RWPE1 (cell line): ENCODE measurements around the gene AURKAIP1.

Experiments
- CTCF ChIA-PET: fragments of 350-600 bp; sonication (Branson Sonifier 250); formaldehyde crosslinking; extraction: SDS; loops from one replicate; lab custom pipeline; 2021; lab: Yijun Ruan, JAX
- POLR2A ChIA-PET: fragments of 400-600 bp; formaldehyde crosslinking; extraction: SDS; loops from one replicate; lab custom pipeline; 2020; ENCODE audit warnings: antibody characterized with exemption; ENCODE audit not compliant: low non-redundant PET; lab: Yijun Ruan, JAX
- DNase-seq: peaks from one replicate; pipeline ENCODE4 v3.0.0; 2012; ENCODE audit warnings: low spot score
- H3K27ac ChIP-seq: fragments of 450-650 bp; 2 replicates; pipeline ENCODE4 v1.5.1; 2017
- TF ChIP-seq, protein P1 (sequence below): fragments of 450-650 bp; conservative IDR thresholded peaks from 2 replicates; pipeline ENCODE4 v1.5.1; 2017; ENCODE audit warnings: low read depth, mild to moderate bottlenecking

Gene AURKAIP1

DNA sequence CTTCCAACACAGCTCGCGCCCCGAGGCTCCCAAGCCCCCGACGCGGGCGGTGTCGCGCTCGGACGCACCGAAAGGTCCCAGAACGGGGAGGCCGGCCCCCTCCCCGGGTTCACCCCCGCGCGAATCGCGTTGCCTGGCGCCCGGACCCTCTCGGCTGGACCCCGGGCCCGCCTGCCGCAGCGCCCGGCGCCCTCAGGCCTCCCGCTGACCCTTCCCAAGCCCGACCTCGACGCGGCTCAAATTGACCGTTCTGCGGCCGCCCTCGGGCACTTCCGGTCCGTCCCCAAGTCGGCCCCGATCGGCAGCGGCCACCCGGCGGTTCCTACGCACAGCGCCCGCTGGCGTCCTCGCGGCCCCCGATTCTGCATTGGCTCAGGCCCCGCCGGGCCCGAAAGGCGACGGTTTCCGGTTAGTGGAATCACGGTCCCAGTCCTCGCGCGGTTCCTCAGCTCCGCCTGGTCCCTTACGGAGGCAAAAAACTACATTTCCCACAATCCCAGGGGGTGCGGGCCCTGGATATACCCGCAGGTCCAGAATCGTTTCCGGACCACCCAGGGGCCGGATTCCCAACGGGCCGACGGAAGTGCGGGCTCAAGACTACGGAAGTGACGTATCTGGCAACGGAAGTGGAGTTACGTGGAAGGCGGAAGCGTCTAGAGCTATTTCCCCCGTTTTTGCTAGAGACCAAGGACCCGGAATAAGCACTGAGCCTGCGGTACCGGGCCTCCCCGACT, at the start of gene AURKAIP1:
TSS of gene AURKAIP1 (minus strand) at position 279 of the 734 bp plus-strand sequence. CDS start 451 bp downstream, outside the sequence.
- peak; percentile 99 for DNase-seq
- ChIA-PET CTCF (interaction anchor here (0.6 to 1.8 kb wide), 3 partner anchors 15 to 130 kb away, joined by 3 to 6 read pairs (median 4); no protein-coding TSS in a partner anchor), POLR2A (interaction anchor here (0.7 to 1.1 kb wide), 5 partner anchors 24 to 66 kb away, joined by 3 to 4 read pairs (median 4); partner anchors contain the start of gene CCNL2)
- TF ChIP-seq, protein P1, sequence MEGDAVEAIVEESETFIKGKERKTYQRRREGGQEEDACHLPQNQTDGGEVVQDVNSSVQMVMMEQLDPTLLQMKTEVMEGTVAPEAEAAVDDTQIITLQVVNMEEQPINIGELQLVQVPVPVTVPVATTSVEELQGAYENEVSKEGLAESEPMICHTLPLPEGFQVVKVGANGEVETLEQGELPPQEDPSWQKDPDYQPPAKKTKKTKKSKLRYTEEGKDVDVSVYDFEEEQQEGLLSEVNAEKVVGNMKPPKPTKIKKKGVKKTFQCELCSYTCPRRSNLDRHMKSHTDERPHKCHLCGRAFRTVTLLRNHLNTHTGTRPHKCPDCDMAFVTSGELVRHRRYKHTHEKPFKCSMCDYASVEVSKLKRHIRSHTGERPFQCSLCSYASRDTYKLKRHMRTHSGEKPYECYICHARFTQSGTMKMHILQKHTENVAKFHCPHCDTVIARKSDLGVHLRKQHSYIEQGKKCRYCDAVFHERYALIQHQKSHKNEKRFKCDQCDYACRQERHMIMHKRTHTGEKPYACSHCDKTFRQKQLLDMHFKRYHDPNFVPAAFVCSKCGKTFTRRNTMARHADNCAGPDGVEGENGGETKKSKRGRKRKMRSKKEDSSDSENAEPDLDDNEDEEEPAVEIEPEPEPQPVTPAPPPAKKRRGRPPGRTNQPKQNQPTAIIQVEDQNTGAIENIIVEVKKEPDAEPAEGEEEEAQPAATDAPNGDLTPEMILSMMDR = no peak
- H3K27ac ChIP-seq = peak within 1 kb of the TSS; percentile 90

DNA sequence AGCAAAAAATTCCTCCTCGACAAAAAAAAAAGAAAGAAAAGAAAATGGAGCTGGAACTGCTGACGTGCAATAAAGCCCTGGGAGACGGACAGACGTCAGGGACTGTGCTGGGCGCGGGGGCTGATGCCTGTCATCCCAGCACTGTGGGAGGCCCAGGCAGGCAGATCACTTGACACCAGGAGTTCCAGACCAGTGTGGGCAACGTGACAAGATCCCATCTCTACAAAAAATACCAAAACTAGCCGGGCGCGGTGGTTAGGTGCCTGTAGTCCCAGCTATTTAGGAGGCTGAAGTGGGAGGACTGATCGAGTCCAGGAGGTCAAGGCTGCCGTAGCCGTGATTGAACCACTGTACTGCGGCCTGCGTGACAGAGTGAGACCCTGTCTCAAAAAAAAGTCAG, 49.7 kb upstream of the AURKAIP1 start:
- POLR2A ChIA-PET = no interaction called here
- peak overlapping the region; percentile 75 for H3K27ac ChIP-seq
- TF ChIP-seq, protein P1 = no peak
- DNase-seq = no peak
- CTCF ChIA-PET = no interaction called here

DNA sequence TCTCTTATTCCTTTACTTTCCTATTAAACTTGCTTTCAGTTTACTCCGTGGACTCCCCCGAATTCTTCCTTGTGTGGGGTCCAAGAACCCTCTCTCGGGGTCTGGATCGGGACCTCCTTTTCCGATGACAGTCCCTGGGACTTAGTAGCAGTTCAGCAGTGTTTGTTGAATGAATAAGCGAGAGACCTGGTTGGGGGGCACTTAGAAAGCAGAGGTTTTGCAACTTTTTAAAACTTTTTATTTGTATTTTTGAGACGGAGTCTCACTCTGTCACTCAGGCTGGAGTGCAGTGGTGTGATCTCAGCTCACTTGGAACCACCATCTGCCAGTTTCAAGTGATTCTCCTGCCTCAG, 48.2 kb upstream of the AURKAIP1 start:
- ChIA-PET CTCF (interaction anchor here (0.6 kb wide), 1 partner anchor 32 kb away, joined by 3 read pairs; no protein-coding TSS in a partner anchor), POLR2A (interaction anchor here (1.0 kb wide), 1 partner anchor 16 kb away, joined by 3 read pairs; the partner anchor contains the start of gene MRPL20)
- TF ChIP-seq, protein P1 = no peak
- H3K27ac ChIP-seq = peak overlapping the region; percentile 75
- no peak for DNase-seq

DNA sequence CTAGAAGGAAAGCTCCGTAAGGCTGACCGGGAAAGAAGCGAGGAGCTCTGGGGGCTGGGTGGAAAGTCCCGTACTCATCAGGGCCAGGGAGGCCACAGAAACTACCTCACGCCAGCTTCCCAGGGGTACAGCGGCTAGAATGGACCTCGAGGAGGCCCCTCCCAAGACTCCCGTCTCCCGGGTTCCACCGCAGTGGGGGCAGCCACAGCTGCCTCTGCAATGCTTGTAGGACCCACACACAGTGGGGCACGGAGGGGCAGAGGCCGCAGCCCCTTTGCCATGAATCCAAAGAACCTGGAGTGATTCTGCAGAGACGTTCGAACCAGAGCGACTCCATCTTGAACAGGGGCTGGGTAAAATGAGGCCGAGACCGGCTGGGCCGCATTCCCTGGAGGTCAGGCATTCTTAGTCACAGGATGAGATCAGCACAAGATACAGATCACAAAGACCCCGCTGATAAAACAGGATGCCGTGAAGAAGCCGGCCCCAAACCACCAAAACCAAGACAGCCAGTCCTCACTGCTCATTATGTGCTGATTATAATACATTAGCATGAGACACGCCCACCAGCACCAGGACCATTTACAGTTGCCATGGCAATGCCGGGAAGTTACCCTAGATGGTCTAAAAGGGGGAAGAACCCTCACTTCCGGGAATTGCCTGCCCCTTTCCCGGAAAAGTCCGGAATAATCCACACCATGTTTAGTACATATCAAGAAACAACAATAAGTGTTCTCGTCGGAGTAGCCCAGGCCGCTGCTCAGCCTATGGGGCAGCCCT, 47.6 kb upstream of the AURKAIP1 start:
- H3K27ac ChIP-seq = peak overlapping the region; percentile 75
- DNase-seq = no peak

DNA sequence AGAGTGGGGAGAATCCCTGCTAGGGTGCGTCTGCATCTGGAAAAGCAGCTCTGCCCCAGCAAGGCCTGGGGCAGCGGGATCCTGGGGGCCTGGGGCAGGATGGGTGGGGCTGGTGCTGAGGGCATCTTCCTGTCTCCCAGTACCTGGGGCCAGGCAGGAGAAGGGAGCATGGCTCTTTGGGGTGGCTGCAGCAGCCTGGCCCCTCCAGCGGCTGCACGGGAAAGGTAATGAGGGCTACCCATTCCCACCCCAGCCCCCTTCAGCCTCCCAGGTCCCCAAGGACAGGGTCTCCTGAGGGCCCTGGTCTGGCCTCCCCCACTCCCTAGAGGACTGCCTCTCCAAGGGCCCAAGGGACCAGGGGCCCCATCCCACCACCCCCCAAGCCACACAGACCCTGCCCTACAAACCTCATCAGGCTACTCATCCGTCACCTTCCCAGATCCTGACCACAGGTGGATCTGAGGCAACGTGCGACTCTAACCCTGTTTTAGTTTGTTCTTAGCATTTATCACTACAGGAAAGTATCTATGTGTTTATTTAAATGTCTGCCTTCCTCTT, 47.0 kb upstream of the AURKAIP1 start:
- no peak for DNase-seq
- ChIA-PET CTCF (interaction anchor here (0.5 kb wide), 1 partner anchor 70 kb away, joined by 3 read pairs; no protein-coding TSS in a partner anchor), POLR2A (interaction anchor here (1.1 kb wide), 1 partner anchor 22 kb away, joined by 3 read pairs; the partner anchor contains the start of gene CCNL2)
- TF ChIP-seq, protein P1 = no peak
- peak overlapping the region; percentile 75 for H3K27ac ChIP-seq

More for the DNA sequence above, 47.6 kb upstream of the AURKAIP1 start:
- CTCF ChIA-PET = interaction anchor here (0.5 kb wide), 1 partner anchor 13 kb away, joined by 4 read pairs; no protein-coding TSS in a partner anchor
- TF ChIP-seq, protein P1 = no peak
- POLR2A ChIA-PET = interaction anchor here (1.1 kb wide), 1 partner anchor 23 kb away, joined by 3 read pairs; the partner anchor contains the start of gene CCNL2
